K562 (cell line): Measurements from ENCODE around the gene ABCG5. TPM values are rescaled to one million over a fixed set of nuclear protein-coding genes. Genes with fewer than 3 reads are reported as not detected.

Experiments used
- ATF1 ChIP-seq, 2 experiments: fragments of 450-650 bp in 1 of 2; IDR thresholded peaks; 2 replicates each; pipeline ENCODE4 v1.6.1; 2016; ENCODE audit warnings: missing compliant biosample characterization in 1 of 2, missing genetic modification characterization in 1 of 2
- BRF2 ChIP-seq: IDR thresholded peaks from 3 replicates; pipeline ENCODE4 v1.6.1; 2011; ENCODE audit warnings: borderline replicate concordance, mild to moderate bottlenecking; ENCODE audit not compliant: insufficient read length, insufficient read depth
- NCOA1 ChIP-seq: fragments of 450-650 bp; IDR thresholded peaks from 2 replicates; pipeline ENCODE4 v1.6.1; 2016; ENCODE audit warnings: low read depth
- polyA plus RNA-seq, 8 experiments: library from polyadenylated mRNA; depleted of rRNA in 4 of 8; stranded (reverse) in 5 of 8; unstranded in 3 of 8; fragments of >200 nt; fragmentation: Nextera tagmentation in 2 of 8; fragmentation: Illumina TruSeq in 1 of 8; extraction: Ambion mirVana in 2 of 8; extraction: Trizol in 1 of 8; gene quantifications; 2 replicates each; pipeline versions ENCODE4 v1.2.1 to v1.2.3, GENCODE V29; 2011 to 2014; ENCODE audit warnings: inconsistent platforms in 1 of 8, missing spikeins in 1 of 8
- total RNA-seq, 7 experiments: library from RNA; depleted of rRNA in 6 of 7; stranded (reverse); fragments of >200 nt in 6 of 7; fragmentation: Illumina TruSeq in 2 of 7; extraction: Trizol in 2 of 7; gene quantifications; 2 replicates each; pipeline versions ENCODE4 v1.2.1 to v1.2.3, GENCODE V29; 2011 to 2021; ENCODE audit warnings: low replicate concordance in 1 of 7
- TF ChIP-seq, protein P1 (sequence below): fragments of 200-600 bp; sonication (generic); IDR thresholded peaks from one replicate; pipeline ENCODE4 v1.6.1; 2012; ENCODE audit warnings: mild to moderate bottlenecking, low read depth, low read length, inconsistent platforms
- TF ChIP-seq, protein P2 (sequence below): fragments of 450-650 bp; formaldehyde crosslinking; IDR thresholded peaks from 2 replicates; pipeline ENCODE4 v1.4.0; 2020; ENCODE audit warnings: mild to moderate bottlenecking, moderate library complexity

The ABCG5 gene
- total and polyA plus RNA-seq, 9 of the 15 experiments (the other 6 are each of a cell fraction or from before 2014, with no cell fraction given) = 0.01 TPM; not detected in 7

GRCh38 chr2:43766006-43766405 lies 72.6 kb downstream of the ABCG5 start (continued):
- TF ChIP-seq, protein P1, sequence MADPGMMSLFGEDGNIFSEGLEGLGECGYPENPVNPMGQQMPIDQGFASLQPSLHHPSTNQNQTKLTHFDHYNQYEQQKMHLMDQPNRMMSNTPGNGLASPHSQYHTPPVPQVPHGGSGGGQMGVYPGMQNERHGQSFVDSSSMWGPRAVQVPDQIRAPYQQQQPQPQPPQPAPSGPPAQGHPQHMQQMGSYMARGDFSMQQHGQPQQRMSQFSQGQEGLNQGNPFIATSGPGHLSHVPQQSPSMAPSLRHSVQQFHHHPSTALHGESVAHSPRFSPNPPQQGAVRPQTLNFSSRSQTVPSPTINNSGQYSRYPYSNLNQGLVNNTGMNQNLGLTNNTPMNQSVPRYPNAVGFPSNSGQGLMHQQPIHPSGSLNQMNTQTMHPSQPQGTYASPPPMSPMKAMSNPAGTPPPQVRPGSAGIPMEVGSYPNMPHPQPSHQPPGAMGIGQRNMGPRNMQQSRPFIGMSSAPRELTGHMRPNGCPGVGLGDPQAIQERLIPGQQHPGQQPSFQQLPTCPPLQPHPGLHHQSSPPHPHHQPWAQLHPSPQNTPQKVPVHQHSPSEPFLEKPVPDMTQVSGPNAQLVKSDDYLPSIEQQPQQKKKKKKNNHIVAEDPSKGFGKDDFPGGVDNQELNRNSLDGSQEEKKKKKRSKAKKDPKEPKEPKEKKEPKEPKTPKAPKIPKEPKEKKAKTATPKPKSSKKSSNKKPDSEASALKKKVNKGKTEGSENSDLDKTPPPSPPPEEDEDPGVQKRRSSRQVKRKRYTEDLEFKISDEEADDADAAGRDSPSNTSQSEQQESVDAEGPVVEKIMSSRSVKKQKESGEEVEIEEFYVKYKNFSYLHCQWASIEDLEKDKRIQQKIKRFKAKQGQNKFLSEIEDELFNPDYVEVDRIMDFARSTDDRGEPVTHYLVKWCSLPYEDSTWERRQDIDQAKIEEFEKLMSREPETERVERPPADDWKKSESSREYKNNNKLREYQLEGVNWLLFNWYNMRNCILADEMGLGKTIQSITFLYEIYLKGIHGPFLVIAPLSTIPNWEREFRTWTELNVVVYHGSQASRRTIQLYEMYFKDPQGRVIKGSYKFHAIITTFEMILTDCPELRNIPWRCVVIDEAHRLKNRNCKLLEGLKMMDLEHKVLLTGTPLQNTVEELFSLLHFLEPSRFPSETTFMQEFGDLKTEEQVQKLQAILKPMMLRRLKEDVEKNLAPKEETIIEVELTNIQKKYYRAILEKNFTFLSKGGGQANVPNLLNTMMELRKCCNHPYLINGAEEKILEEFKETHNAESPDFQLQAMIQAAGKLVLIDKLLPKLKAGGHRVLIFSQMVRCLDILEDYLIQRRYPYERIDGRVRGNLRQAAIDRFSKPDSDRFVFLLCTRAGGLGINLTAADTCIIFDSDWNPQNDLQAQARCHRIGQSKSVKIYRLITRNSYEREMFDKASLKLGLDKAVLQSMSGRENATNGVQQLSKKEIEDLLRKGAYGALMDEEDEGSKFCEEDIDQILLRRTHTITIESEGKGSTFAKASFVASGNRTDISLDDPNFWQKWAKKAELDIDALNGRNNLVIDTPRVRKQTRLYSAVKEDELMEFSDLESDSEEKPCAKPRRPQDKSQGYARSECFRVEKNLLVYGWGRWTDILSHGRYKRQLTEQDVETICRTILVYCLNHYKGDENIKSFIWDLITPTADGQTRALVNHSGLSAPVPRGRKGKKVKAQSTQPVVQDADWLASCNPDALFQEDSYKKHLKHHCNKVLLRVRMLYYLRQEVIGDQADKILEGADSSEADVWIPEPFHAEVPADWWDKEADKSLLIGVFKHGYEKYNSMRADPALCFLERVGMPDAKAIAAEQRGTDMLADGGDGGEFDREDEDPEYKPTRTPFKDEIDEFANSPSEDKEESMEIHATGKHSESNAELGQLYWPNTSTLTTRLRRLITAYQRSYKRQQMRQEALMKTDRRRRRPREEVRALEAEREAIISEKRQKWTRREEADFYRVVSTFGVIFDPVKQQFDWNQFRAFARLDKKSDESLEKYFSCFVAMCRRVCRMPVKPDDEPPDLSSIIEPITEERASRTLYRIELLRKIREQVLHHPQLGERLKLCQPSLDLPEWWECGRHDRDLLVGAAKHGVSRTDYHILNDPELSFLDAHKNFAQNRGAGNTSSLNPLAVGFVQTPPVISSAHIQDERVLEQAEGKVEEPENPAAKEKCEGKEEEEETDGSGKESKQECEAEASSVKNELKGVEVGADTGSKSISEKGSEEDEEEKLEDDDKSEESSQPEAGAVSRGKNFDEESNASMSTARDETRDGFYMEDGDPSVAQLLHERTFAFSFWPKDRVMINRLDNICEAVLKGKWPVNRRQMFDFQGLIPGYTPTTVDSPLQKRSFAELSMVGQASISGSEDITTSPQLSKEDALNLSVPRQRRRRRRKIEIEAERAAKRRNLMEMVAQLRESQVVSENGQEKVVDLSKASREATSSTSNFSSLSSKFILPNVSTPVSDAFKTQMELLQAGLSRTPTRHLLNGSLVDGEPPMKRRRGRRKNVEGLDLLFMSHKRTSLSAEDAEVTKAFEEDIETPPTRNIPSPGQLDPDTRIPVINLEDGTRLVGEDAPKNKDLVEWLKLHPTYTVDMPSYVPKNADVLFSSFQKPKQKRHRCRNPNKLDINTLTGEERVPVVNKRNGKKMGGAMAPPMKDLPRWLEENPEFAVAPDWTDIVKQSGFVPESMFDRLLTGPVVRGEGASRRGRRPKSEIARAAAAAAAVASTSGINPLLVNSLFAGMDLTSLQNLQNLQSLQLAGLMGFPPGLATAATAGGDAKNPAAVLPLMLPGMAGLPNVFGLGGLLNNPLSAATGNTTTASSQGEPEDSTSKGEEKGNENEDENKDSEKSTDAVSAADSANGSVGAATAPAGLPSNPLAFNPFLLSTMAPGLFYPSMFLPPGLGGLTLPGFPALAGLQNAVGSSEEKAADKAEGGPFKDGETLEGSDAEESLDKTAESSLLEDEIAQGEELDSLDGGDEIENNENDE = no peak
- no peak for TF ChIP-seq ATF1 (CRISPR knock-in tag; IDR thresholded peaks at IDR 0.05)
- no peak for TF ChIP-seq ATF1 (tag; IDR thresholded peaks at IDR 0.05)
- TF ChIP-seq, protein P2, sequence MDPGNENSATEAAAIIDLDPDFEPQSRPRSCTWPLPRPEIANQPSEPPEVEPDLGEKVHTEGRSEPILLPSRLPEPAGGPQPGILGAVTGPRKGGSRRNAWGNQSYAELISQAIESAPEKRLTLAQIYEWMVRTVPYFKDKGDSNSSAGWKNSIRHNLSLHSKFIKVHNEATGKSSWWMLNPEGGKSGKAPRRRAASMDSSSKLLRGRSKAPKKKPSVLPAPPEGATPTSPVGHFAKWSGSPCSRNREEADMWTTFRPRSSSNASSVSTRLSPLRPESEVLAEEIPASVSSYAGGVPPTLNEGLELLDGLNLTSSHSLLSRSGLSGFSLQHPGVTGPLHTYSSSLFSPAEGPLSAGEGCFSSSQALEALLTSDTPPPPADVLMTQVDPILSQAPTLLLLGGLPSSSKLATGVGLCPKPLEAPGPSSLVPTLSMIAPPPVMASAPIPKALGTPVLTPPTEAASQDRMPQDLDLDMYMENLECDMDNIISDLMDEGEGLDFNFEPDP (CRISPR knock-in tag) = no peak
- no peak for TF ChIP-seq BRF2
- TF ChIP-seq NCOA1 = no peak
